Left lobe of liver (tissue), 2 donors: ENCODE data around the gene CSH2. TPM values are rescaled to one million over a fixed set of nuclear protein-coding genes. Genes with fewer than 3 reads are reported as not detected.
"Not testable (repeated sequence)": the region's sequence is repeated elsewhere in the genome, so short reads cannot be mapped to it uniquely, and the experiment has no call there.

Experiments used
- ATAC-seq: fragments of 200-7000 bp; cut with Tn5 transposase; one replicate; pipeline ENCODE4 v1.9.1; 2020; ENCODE audit warnings: mild to moderate bottlenecking, moderate library complexity
- DNase-seq: peaks from one replicate; pipeline ENCODE4 v3.0.0-alpha.2; 2020; ENCODE audit warnings: low spot score
- total RNA-seq: library from RNA; stranded (reverse); gene quantifications from one replicate; pipeline ENCODE4 v1.2.1, GENCODE V29; 2021
- donor health status: DM: no; HTN: no; CAD: no; lungs with moderate emphysema.
- donor health status: DM: no; HTN: yes; CAD: no.

The CSH2 gene
- total RNA-seq = not detected

DNA sequence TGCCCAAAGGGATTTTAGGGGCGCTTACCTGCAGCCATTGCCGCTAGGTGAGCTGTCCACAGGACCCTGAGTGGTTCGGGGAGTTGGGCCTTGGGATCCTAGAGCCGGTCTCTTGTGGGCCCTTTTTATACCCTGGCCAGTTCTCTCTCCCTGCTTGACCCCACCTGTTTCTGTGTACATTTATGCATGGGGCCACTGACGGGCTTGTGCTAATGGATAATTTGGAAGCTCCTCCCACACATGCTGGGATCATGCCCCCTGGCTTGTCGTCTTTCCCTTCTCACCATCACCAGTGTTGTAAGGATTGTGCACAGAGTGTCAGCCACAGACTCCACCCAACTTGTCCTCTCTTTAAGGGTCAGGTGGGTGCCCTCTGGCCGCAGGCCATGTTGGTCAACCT is at the start of gene CSH2:
Gene CSH2, minus strand, starts transcription at position 101 of the 400 bp plus-strand sequence. Its CDS starts 63 bp downstream, at position 38.
- ATAC-seq, DNase-seq: not testable (repeated sequence)

DNA sequence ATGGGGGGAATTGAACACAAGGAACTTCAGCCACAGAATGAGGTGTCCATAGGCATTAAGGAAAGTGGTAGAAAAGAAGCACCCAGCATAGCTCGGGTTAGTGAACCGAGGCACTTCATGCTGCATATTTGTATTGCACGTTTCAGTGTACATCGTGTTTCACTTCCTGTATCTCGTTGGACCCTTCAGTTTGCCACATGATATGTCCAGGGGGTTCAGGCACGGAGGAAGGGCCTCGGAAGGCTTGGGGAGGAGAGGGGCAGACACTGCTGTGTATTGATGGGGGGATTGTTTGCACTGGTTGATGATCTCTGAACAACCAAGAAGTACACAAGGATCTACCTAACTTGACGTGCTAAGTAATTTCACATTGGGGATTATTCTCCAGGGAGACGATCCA is 48.9 kb upstream of the CSH2 start:
- not testable (repeated sequence) for ATAC-seq, DNase-seq

DNA sequence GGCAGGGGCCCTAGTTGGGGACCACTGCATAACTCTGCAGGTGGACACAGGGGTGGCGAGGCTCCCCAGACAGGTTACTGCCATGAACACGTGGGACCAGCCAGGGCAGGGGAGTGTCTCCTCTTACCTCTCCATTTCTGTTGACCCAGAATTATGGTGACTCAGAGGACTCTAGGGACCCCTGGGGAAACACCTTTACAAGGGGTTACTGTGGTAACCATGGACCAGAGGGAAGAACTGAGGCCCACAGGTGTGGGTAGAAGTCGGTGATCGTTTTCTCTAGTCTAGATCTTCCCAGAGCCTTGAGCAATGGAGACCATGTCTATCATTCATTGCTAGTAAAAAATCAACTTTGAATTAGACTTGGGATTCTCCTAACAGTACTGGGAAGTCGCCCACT is 47.3 kb upstream of the CSH2 start:
- not testable (repeated sequence) for DNase-seq, ATAC-seq

DNA sequence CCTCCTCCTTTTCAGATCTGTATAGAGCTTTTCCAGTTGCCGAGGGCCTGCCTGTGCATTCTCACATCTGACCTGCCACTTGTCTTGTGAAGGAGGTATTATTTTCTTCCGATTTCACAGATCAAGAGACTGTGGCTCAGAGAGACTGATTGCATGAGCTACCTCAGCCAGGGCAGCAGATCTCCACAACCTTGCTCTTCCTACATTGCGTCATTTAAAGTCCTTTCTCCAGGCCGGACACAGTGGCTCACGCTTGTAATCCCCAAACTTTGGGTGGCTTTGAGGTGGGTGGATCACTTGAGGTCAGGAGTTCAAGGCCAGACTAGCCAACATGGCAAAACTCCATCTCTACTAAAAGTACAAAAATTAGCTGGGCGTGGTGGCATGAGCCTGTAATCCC is 46.6 kb upstream of the CSH2 start:
- ATAC-seq, DNase-seq: not testable (repeated sequence)

DNA sequence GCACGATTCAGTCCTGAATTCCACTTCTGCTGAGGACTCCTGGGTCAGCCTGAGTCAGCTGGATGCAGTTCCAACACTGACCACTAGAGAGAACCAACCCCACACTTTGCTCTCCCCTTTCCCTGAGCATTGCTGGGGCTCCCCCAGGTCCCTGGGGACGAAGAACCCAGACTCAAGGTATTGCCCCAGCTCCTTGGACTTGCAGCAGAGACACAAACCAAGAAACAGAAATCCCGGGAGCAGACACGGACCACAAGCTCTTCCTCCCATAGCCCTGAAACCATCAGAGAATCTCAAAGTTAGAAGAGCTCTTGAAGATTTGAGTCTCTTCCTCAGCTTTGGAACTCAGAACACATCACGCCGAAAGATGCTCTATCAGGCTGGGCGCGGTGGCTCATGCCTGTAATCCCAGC is 45.8 kb upstream of the CSH2 start:
- DNase-seq (no peak), ATAC-seq (peak; percentile 95)

DNA sequence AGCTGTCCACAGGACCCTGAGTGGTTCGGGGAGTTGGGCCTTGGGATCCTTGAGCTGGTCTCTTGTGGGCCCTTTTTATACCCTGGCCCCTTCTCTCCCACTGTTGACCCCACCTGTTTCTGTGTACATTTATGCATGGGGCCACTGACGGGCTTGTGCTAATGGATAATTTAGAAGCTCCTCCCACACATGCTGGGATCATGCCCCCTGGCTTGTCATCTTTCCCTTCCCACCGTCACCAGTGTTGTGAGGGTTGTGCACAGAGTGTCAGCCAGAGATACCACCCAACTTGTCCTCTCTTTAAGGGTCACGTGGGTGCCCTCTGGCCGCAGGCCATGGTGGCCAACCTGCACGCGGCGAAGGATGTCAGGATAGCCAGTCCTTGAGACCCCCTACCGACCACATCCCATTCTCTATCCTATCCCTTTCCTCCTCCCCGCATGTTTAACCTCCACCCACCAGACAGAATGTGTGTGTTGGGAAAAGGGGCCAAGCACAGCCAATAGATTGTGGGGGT is 45.4 kb upstream of the CSH2 start, which contains the start of gene GH1:
Gene GH1, minus strand, starts transcription at position 51 of the 517 bp plus-strand sequence. CDS start 63 bp downstream, outside the sequence.
- DNase-seq, ATAC-seq: not testable (repeated sequence)

DNA sequence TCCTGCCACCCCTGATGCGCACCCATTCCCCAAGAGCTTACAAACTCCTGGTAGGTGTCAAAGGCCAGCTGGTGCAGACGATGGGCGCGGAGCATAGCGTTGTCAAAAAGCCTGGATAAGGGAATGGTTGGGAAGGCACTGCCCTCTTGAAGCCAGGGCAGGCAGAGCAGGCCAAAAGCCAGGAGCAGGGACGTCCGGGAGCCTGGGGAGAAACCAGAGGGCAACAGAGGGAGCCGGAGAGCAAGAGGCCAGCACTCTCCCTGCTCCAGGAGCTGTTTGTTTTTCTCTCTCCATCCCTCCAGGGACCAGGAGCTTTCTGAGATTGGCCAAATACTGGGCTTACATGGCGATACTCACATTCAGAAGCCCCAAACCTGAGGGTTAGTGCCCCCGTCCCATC is 44.8 kb upstream of the CSH2 start:
- ATAC-seq (peak; percentile 39), DNase-seq (no peak)

DNA sequence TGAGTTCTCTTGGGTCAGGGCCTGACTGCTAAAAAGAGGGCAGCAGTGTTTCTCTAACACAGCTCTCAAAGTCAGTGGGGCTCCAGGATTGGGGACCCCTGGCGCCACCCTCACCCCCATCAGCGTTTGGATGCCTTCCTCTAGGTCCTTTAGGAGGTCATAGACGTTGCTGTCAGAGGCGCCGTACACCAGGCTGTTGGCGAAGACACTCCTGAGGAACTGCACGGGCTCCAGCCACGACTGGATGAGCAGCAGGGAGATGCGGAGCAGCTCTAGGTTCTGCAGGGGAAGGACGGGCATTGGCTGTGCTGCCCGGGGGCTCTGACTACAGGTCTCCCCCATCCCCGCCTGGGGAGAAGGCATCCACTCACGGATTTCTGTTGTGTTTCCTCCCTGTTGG is 44.2 kb upstream of the CSH2 start:
- DNase-seq (no peak), ATAC-seq (no peak)

DNA sequence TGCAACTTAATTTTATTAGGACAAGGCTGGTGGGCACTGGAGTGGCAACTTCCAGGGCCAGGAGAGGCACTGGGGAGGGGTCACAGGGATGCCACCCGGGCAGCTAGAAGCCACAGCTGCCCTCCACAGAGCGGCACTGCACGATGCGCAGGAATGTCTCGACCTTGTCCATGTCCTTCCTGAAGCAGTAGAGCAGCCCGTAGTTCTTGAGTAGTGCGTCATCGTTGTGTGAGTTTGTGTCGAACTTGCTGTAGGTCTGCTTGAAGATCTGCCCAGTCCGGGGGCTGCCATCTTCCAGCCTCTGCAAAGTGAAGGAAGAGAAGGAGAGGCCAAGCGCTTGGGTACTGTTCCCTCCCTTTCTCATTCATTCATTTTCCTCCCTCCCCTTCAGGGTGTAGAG is 43.7 kb upstream of the CSH2 start:
- not testable (repeated sequence) for DNase-seq, ATAC-seq

DNA sequence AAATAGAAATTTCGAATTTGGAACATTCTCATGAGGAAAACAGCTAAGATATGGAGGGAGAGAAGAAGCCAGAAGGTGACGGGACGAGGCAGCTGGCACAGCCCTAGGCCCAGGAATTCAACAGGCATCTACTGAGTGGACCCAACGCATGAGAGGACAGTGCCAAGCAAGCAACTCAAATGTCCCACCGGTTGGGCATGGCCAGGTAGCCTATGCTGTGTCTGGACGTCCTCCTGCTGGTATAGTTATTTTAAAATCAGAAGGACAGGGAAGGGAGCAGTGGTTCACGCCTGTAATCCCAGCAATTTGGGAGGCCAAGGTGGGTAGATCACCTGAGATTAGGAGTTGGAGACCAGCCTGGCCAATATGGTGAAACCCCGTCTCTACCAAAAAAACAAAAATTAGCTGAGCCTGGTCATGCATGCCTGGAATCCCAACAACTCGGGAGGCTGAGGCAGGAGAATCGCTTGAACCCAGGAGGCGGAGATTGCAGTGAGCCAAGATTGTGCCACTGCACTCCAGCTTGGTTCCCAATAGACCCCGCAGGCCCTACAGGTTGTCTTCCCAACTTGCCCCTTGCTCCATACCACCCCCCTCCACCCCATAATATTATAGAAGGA is 43.2 kb upstream of the CSH2 start:
- ATAC-seq (no peak), DNase-seq (no peak)

DNA sequence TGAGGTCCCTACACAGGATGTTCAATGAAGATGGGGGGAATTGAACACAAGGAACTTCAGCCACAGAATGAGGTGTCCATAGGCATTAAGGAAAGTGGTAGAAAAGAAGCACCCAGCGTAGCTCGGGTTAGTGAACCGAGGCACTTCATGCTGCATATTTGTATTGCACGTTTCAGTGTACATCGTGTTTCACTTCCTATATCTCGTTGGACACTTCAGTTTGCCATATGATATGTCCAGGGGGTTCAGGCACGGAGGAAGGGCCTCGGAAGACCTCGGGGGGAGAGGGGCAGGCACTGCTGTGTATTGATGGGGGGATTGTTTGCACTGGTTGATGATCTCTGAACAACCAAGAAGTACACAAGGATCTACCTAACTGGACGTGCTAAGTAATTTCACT is 42.3 kb upstream of the CSH2 start:
- DNase-seq, ATAC-seq: not testable (repeated sequence)

DNA sequence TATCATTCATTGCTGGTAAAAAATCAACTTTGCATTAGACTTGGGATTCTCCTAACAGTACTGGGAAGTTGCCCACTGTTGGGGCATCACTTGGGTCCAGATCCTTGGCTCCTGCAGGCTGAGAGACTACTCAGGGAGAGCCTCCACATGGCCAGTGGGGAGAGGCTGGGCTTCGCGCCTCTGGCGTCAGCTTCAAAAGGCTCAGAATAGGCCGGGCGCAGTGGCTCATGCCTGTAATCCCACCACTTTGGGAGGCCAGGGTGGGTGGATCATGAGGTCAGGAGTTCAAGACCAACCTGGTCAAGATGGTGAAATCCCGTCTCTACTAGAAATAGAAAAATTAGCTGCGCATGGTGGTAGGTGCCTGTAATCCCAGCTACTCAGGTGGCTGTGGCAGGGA is 41.0 kb upstream of the CSH2 start:
- no peak for DNase-seq
- no peak for ATAC-seq

DNA sequence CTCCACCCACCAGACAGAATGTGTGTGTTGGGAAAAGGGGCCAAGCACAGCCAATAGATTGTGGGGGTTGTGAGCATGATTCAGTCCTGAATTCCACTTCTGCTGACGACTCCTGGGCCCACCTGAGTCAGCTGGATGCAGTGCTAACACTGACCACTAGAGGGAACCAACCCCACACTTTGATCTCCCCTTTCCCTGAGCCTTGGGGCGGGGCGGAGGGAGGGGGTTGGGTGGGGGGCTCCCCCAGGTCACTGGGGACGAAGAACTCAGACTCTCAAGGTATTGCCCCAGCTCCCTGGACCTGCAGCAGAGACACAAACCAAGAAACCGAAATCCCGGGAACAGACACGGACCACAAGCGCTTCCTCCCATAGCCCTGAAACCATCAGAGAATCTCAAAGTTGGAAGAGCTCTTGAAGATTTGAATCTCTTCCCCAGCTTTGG is 38.2 kb upstream of the CSH2 start:
- DNase-seq (no peak), ATAC-seq (peak; percentile 89)

DNA sequence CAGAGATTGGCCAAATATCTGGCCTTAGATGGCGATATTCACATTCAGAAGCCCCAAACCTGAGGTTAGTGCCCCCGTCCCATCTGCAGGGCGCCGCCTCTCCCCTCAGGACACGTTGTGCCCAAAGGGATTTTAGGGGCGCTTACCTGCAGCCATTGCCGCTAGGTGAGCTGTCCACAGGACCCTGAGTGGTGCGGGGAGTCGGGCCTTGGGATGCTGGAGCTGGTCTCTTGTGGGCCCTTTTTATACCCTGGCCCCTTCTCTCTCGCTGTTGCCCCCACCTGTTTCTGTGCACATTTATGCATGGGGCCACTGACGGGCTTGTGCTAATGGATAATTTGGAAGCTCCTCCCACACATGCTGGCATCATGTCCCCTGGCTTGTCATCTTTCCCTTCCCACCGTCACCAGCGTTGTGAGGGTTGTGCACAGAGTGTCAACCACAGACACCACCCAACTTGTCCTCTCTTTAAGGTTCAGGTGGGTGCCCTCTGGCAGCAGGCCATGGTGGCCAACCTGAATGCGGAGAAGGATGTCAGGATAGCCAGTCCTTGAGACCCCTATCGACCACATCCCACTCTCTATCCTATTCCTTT is 37.7 kb upstream of the CSH2 start, which contains the start of gene CSHL1:
Gene CSHL1, minus strand, starts transcription at position 218 of the 595 bp plus-strand sequence. Its CDS starts 62 bp downstream, at position 156.
- DNase-seq (no peak), ATAC-seq (no peak)

DNA sequence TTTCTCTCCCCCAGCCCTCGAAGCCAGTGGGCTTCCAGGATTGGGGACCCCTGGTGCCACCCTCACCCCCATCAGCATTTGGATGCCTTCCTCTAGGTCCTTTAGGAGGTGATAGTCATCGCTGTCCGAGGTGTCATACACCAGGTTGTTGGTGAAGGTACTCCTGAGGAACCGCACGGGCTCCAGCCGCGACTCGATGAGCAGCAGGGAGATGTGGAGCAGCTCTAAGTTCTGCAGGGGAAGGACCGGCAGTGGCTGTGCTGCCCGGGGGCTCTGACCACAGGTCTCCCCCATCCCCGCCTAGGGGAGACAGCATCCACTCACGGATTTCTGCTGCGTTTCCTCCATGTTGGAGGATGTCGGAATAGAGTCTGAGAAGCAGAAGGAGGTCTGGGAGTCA is 36.6 kb upstream of the CSH2 start:
- DNase-seq (no peak), ATAC-seq (no peak)

DNA sequence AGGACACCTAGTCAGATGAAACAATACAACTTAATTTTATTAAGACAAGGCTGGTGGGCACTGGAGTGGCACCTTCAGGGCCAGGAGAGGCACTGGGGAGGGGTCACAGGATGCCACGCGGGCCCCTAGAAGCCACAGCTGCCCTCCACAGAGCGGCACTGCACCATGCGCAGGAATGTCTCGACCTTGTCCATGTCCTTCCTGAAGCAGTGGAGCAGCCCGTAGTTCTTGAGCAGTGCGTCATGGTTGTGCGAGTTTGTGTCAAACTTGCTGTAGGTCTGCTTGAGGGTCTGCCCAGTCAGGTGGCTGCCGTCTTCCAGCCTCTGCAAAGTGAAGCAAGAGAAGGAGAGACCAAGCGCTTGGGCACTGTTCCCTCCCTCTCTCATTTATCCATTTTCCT is 36.1 kb upstream of the CSH2 start:
- ATAC-seq, DNase-seq: not testable (repeated sequence)

DNA sequence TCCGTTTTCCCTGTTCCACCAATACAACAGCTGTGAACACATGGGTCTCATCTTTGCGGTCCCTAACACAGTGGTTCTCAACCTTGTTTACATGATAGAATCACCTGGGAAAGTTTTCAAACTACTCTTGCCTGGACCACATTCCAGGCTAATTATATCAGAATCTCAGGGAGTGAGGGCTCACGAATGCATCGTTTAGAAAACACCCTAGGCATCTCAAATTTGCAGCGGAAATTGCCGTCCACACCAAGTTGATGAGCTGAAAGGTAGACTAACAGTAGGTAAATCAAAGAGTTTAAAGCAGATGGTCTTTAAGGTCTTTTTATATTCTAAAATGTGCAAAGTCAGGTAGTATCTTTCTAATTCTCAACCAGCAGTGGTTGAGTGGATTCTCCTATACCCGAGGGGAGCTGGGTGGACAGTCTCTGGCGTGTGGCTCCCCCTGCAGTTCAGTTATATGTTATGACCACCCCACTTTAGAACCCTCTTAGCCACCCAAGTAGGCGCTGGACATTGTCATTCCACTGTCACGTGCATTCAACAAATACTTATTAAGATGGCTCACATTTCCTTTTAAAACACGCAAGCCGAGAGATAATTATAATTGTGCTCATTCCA is 33.8 kb upstream of the CSH2 start:
- not testable (repeated sequence) for DNase-seq, ATAC-seq

DNA sequence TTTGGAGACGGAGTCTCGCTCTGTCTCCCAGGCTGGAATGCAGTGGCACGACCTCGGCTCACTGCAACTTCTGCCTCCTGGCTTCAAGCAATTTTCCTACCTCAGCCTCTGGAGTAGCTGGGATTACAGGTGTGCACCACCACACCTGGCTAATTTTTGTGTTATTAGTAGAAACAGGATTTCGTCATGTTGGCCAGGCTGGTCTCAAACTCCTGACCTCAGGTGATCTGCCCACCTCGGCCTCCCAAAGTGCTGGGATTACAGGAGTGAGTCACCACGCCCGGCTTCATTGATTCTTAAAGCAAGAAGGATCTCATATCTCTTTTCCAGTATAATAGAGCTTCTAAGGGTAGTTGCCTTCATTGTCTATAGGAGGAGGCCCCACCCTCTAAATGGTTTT is 31.3 kb upstream of the CSH2 start:
- DNase-seq, ATAC-seq: not testable (repeated sequence)

DNA sequence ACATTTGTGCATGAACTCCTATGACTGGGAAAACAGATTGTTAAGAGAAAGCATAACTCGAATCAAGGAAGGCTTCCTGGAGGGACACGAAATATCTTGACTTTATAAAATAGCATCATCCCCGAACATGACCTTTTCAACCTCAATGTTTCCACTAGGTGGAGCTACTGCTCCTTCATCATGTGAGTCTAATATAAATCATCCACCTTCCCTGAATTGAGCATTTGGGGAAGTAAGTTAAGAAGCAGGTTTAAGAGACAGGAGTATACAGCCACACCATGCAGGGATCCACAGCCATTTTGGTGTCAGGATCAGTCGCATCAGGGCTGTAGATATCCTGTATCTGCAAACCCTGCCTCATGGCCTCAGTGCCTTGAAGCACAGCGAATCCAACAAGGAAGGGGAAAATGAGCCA is 30.3 kb upstream of the CSH2 start:
- DNase-seq = not testable (repeated sequence)
- peak; percentile 74 for ATAC-seq

DNA sequence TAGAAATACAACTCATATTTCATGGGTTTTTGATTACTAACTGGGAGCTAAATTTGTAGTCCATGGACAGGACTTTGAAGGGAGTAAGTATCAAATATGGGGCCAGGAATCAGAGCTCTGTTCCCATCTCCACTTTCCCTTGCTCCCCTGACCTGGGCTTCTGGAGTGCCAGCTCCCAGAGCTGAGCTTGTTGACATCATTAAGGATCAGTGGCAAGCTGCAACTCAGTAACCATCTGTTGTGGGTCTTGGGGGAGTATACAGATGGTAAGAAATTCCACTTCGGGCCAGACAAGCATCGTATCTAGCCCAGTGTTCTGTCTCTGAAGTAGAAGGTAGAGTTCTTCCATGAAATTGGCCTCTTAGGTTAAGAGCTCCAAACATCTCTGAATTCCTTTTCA is 28.5 kb upstream of the CSH2 start:
- not testable (repeated sequence) for DNase-seq, ATAC-seq
